Activated T-cell treated with anti-CD3 and anti-CD28 coated beads, Interleukin-2, amount 50 U/mL, for 4 hours (primary cell): ENCODE results near the gene PDXDC1. TPM values are rescaled to one million over a fixed set of nuclear protein-coding genes. Genes with fewer than 3 reads are reported as not detected.
"Not testable (repeated sequence)": the region's sequence is repeated elsewhere in the genome, so short reads cannot be mapped to it uniquely, and the experiment has no call there.

Source experiments
- ATAC-seq, 2 donors: fragments of 200-7000 bp; cut with Tn5 transposase; one replicate each; pipeline ENCODE4 v1.10.0; 2021
- DNase-seq: peaks from one replicate; pipeline ENCODE4 v3.0.0-alpha.2; 2020
- H3K27me3 Mint-ChIP-seq: one replicate; pipeline ENCODE4 v1.8.0; 2021; ENCODE audit warnings: low read depth, mixed read lengths
- H3K36me3 Mint-ChIP-seq: one replicate; pipeline ENCODE4 v1.8.0; 2022; ENCODE audit warnings: mixed read lengths; ENCODE audit not compliant: insufficient read depth
- H3K4me1 Mint-ChIP-seq: one replicate; pipeline ENCODE4 v1.8.0; 2021; ENCODE audit warnings: low read depth, mixed read lengths
- H3K4me3 Mint-ChIP-seq: one replicate; pipeline ENCODE4 v1.8.0; 2021; ENCODE audit warnings: mild to moderate bottlenecking, moderate library complexity, mixed read lengths
- H3K9me3 Mint-ChIP-seq: one replicate; pipeline ENCODE4 v1.8.0; 2021; ENCODE audit warnings: mixed read lengths
- total RNA-seq, 3 donors: library from RNA; stranded (reverse); gene quantifications; one replicate each; pipeline ENCODE4 v1.2.1, GENCODE V29; 2021

Gene PDXDC1
- total RNA-seq, 3 donors from 2014 or later: 53.5 to 62.6 (median 62.2) TPM

GRCh38 chr16:14961405-14962186 is 13.2 kb upstream of the PDXDC1 start:
- peaks cover 23% of the 10 kb centered on the region for H3K27me3 Mint-ChIP-seq
- DNase-seq (no peak), ATAC-seq (no peak)
- no peak overlapping the region for H3K4me3 Mint-ChIP-seq
- no peaks in the 10 kb centered on the region for H3K36me3 Mint-ChIP-seq
- no peaks in the 10 kb centered on the region for H3K4me1 Mint-ChIP-seq
- H3K9me3 Mint-ChIP-seq: peaks cover 6% of the 10 kb centered on the region

GRCh38 chr16:14963281-14964173 is 11.3 kb upstream of the PDXDC1 start:
- Mint-ChIP-seq H3K36me3 (no peaks in the 10 kb centered on the region), H3K4me3 (no peak overlapping the region), H3K27me3 (peaks cover 20% of the 10 kb centered on the region), H3K9me3 (peaks cover 6% of the 10 kb centered on the region), H3K4me1 (no peaks in the 10 kb centered on the region)
- no peak for ATAC-seq
- no peak for DNase-seq

- Mint-ChIP-seq H3K9me3 (peaks cover 6% of the 10 kb centered on the region), H3K27me3 (peaks cover 20% of the 10 kb centered on the region), H3K4me1 (no peaks in the 10 kb centered on the region), H3K4me3 (no peak overlapping the region), H3K36me3 (no peaks in the 10 kb centered on the region)
- DNase-seq (no peak), ATAC-seq (no peak)
These were observed 9.5 kb upstream of the PDXDC1 start for GRCh38 chr16:14965328-14965727.

GRCh38 chr16:14969795-14970194 is 5.0 kb upstream of the PDXDC1 start:
- not testable (repeated sequence) for ATAC-seq, DNase-seq

GRCh38 chr16:14971621-14972228 is 3.1 kb upstream of the PDXDC1 start:
- ATAC-seq, H3K27me3 Mint-ChIP-seq, H3K36me3 Mint-ChIP-seq, DNase-seq, H3K9me3 Mint-ChIP-seq, H3K4me3 Mint-ChIP-seq, H3K4me1 Mint-ChIP-seq: not testable (repeated sequence)

More at GRCh38 chr16:14969795-14970194, 5.0 kb upstream of the PDXDC1 start:
- H3K4me1 Mint-ChIP-seq, H3K9me3 Mint-ChIP-seq, H3K4me3 Mint-ChIP-seq, H3K36me3 Mint-ChIP-seq, H3K27me3 Mint-ChIP-seq: not testable (repeated sequence)

GRCh38 chr16:14973785-14974322 is 972 bp upstream of the PDXDC1 start:
- not testable (repeated sequence) for H3K27me3 Mint-ChIP-seq, DNase-seq, ATAC-seq, H3K9me3 Mint-ChIP-seq, H3K36me3 Mint-ChIP-seq
- Mint-ChIP-seq H3K4me1 (peaks cover 16% of the 10 kb centered on the region), H3K4me3 (peak overlapping the region; percentile 54)

GRCh38 chr16:14974331-14974655 is 533 bp upstream of the PDXDC1 start:
- H3K27me3 Mint-ChIP-seq, H3K36me3 Mint-ChIP-seq, ATAC-seq, DNase-seq, H3K9me3 Mint-ChIP-seq: not testable (repeated sequence)
- Mint-ChIP-seq H3K4me1 (peaks cover 17% of the 10 kb centered on the region), H3K4me3 (peak overlapping the region; percentile 90)

GRCh38 chr16:14975418-14976194 is 780 bp downstream of the PDXDC1 start:
- not testable (repeated sequence) for H3K9me3 Mint-ChIP-seq, H3K27me3 Mint-ChIP-seq, H3K36me3 Mint-ChIP-seq
- peak; percentile 14 to 27 for ATAC-seq
- peak overlapping the region; percentile 90 for H3K4me3 Mint-ChIP-seq
- peak; percentile 63 for DNase-seq
- peaks cover 17% of the 10 kb centered on the region for H3K4me1 Mint-ChIP-seq

- not testable (repeated sequence) for H3K36me3 Mint-ChIP-seq, H3K9me3 Mint-ChIP-seq, DNase-seq, H3K27me3 Mint-ChIP-seq, H3K4me3 Mint-ChIP-seq, ATAC-seq
- peaks cover 19% of the 10 kb centered on the region for H3K4me1 Mint-ChIP-seq
These were observed 2.3 kb downstream of the PDXDC1 start for GRCh38 chr16:14976971-14977736.

- not testable (repeated sequence) for H3K36me3 Mint-ChIP-seq, DNase-seq, H3K4me3 Mint-ChIP-seq, H3K27me3 Mint-ChIP-seq, ATAC-seq, H3K9me3 Mint-ChIP-seq
- H3K4me1 Mint-ChIP-seq: peaks cover 20% of the 10 kb centered on the region
These were observed 3.5 kb downstream of the PDXDC1 start for GRCh38 chr16:14978281-14978680.

- not testable (repeated sequence) for H3K36me3 Mint-ChIP-seq, H3K27me3 Mint-ChIP-seq, DNase-seq, H3K4me3 Mint-ChIP-seq, H3K9me3 Mint-ChIP-seq, ATAC-seq
- H3K4me1 Mint-ChIP-seq: peaks cover 22% of the 10 kb centered on the region
These were observed 4.1 kb downstream of the PDXDC1 start for GRCh38 chr16:14978908-14979307.

- not testable (repeated sequence) for H3K9me3 Mint-ChIP-seq, H3K36me3 Mint-ChIP-seq, DNase-seq, H3K27me3 Mint-ChIP-seq, ATAC-seq, H3K4me3 Mint-ChIP-seq
- peaks cover 18% of the 10 kb centered on the region for H3K4me1 Mint-ChIP-seq
These were observed 6.4 kb downstream of the PDXDC1 start for GRCh38 chr16:14981234-14981633.

- H3K27me3 Mint-ChIP-seq, DNase-seq, H3K4me3 Mint-ChIP-seq, H3K9me3 Mint-ChIP-seq, ATAC-seq: not testable (repeated sequence)
- Mint-ChIP-seq H3K36me3 (peaks cover 12% of the 10 kb centered on the region), H3K4me1 (peaks cover 11% of the 10 kb centered on the region)
These were observed 7.7 kb downstream of the PDXDC1 start for GRCh38 chr16:14982521-14982920.
